Large intestine (tissue), 3 donors: Measurements from ENCODE around the gene RHOF. TPM values are rescaled to one million over a fixed set of nuclear protein-coding genes. Genes with fewer than 3 reads are reported as not detected.

Source experiments
- DNase-seq, 2 donors: peaks; one replicate each; pipeline versions ENCODE4 v3.0.0 to v3.0.0-alpha.2; 2013
- H3K27ac ChIP-seq: one replicate; pipeline ENCODE4 v1.5.1; 2013; ENCODE audit warnings: low read length
- H3K27me3 ChIP-seq: 2 replicates; pipeline ENCODE4 v1.6.1; 2013; ENCODE audit warnings: low read length; ENCODE audit not compliant: control insufficient read depth, insufficient read depth
- H3K36me3 ChIP-seq: 2 replicates; pipeline ENCODE4 v1.6.1; 2013; ENCODE audit warnings: low read length; ENCODE audit not compliant: control insufficient read depth, insufficient read depth
- H3K4me1 ChIP-seq: one replicate; pipeline ENCODE4 v1.6.1; 2013; ENCODE audit warnings: low read length; ENCODE audit not compliant: control insufficient read depth, insufficient read depth
- H3K4me3 ChIP-seq: one replicate; pipeline ENCODE4 v1.5.1; 2013; ENCODE audit warnings: low read length
- H3K9me3 ChIP-seq: one replicate; pipeline ENCODE4 v1.6.1; 2013; ENCODE audit warnings: mild to moderate bottlenecking, low read depth, low read length, moderate library complexity; ENCODE audit not compliant: control insufficient read depth
- WGBS: methylation state at CpG from one replicate; pipeline ENCODE4 v1.1.5; 2013; ENCODE audit warnings: low lambda C conversion rate; ENCODE audit not compliant: insufficient coverage; 5-methylcytosine and 5-hydroxymethylcytosine counted together
- polyA plus RNA-seq: library from polyadenylated mRNA; unstranded; fragments of 120-200 nt; gene quantifications from one replicate; pipeline ENCODE4 v1.2.1, GENCODE V29; 2013

Gene RHOF
- polyA plus RNA-seq, 1 donor = 53.6 TPM

DNA sequence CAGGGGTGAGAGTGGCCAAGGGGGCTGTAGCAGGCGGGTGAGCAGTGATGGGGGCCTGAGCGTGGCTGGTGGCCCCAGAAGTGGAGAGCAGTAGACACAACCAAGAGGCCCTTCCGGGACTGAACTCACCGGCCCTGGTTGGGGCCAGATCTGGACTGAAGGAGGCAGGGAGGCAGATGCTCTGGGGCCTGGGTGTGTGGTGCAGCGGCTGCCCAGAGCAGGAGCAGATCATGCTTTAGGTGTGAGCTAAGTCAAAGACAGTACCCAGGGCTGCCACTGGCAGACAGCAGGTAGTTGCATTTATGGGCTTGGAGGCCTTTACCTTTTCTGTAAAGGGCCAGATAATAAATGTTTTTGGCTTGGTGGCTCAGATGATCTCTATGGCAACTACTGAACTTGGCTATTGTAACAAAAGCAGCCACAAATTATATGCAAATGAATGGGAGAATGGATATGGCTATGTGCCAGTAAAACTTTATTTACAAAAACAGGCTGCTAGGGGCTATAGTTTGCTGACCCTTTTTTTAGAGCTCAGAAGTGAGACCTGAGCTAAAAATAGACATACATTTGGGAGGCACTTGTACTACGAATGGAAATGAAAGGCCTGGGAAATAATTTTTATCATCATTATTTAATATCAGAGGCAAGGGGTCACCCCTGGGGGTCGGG, 35.9 kb upstream of the RHOF start:
- no peak overlapping the region for H3K4me3 ChIP-seq
- WGBS = 100% methylated on average over 1 of the region's 7 CpGs
- H3K4me1 ChIP-seq = no peaks in the 10 kb centered on the region
- peaks cover 73% of the 10 kb centered on the region for H3K36me3 ChIP-seq
- no peak overlapping the region for H3K27ac ChIP-seq
- no peaks in the 10 kb centered on the region for H3K27me3 ChIP-seq
- H3K9me3 ChIP-seq = no peaks in the 10 kb centered on the region
- no peak for DNase-seq

DNA sequence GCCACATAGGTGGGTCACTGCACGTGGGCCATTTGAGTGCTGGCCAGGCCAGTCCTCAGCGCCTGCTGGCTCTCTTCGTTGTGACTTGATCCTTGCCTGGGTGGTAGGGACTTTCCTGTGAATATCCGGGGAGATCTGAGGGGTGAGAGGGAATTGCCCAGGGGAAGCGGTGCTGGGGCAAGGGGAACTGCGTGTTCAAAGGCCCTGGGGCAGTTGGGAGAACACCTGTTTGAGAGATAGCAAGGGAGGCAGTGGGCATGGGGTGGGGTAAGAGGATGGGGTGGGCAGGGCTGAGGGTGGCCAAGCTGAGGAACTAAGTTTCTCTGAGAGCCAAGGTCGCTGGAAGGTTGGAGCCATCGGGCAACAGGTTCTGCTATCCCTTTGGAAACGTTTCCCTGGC, 35.3 kb upstream of the RHOF start:
- H3K36me3 ChIP-seq = peaks cover 79% of the 10 kb centered on the region
- no peaks in the 10 kb centered on the region for H3K27me3 ChIP-seq

DNA sequence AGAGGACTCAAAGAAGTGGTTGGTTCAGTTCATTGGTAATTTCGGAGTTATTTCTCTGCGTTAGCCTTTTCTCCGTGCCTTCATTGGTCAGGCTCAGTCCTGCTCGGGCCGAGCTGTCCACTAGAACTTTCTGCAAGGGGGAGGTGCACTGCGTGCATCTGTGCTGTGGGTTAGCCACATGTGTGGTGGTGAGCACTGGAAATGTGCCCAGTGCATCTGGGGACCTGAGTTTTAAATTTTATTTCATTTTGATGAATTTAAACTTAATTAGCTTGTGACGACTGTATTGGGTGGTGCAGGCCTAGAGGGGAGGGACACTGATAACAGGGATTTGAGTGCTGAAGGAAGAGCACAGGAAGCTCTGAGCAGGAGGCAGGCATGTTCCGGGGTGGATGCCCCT, 34.8 kb upstream of the RHOF start:
- Histone ChIP-seq H3K27ac (no peak overlapping the region), H3K27me3 (no peaks in the 10 kb centered on the region), H3K36me3 (peaks cover 84% of the 10 kb centered on the region), H3K4me3 (no peak overlapping the region), H3K9me3 (no peaks in the 10 kb centered on the region), H3K4me1 (no peaks in the 10 kb centered on the region)
- no CpG with 5 or more reads among the region's 8 CpGs for WGBS
- DNase-seq = no peak

More for the DNA sequence above, 35.3 kb upstream of the RHOF start:
- Histone ChIP-seq H3K27ac (no peak overlapping the region), H3K9me3 (no peaks in the 10 kb centered on the region), H3K4me3 (no peak overlapping the region), H3K4me1 (no peaks in the 10 kb centered on the region)
- no peak for DNase-seq
- no CpG with 5 or more reads among the region's 9 CpGs for WGBS

DNA sequence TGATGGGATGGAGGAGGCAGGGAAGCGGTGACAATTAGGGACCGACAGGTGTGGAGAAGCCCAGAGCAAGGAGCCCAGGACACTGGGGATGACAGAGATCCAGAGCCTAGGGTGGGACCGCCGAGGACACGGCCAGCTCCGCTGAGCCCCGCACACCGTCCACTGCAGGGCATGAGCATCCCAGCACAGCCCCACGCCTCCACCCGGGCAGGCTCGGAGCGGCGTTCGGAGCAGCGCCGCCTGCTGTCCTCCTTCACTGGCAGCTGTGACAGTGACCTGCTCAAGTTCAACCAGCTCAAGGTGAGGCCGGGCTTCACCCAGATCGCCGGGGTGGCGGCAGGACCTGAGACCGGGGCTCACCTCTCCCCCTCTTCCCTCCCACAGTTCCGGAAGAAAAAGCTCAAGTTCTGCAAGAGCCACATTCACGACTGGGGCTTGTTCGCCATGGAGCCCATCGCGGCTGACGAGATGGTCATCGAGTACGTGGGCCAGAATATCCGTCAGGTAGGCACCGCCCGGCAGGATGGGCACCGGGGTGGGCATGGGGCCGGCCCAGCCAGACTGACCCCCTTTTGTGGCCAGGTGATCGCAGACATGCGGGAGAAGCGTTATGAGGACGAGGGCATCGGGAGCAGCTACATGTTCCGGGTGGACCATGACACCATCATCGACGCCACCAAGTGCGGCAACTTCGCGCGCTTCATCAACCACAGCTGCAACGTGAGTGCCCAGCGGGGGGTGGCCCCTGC, 34.0 kb upstream of the RHOF start:
- Histone ChIP-seq H3K9me3 (no peaks in the 10 kb centered on the region), H3K36me3 (peaks cover 88% of the 10 kb centered on the region), H3K4me1 (no peaks in the 10 kb centered on the region), H3K27ac (no peak overlapping the region), H3K4me3 (no peak overlapping the region), H3K27me3 (no peaks in the 10 kb centered on the region)
- DNase-seq = no peak
- WGBS = no CpG with 5 or more reads among the region's 48 CpGs

DNA sequence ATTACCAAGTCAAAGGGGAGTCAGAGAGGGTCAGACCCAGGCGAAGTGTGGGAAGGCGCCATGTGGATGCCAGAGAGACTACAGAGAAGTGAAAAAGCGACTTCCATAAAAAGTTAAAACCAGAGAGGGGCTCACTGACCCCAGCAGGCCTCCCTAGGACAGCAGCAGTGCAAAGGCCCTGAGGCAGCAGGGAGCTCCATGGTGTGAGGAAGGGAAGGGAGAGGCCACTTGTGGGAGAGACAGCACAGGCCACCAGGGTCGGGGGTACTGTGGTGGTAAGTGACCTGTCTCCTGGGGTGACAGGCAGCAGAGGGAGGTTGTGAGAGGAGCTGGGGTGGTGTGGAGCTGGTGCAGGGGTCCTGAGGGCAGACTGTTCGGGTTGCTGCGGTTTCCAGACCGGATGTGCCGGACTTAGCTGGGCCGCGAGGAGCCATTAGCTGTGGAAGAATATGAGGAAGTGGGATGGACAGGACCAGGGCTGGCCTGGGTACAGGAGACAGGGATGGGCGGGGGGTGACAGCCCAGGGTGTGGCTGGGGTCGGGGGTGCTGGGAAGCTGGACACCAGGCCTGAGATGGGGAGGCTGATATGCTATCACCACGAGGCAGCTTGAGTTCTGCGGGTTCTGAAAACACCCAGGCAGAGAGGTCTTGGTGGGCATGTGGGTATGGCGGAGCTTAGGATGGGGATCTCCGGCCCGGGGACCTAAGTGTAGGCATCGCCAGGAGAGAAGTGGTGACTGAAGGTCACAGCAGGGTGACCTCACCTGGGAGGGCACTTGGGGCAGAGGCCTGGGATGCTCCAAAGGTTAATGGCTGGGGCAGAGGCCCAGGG, 33.0 kb upstream of the RHOF start:
- DNase-seq = no peak
- no peak overlapping the region for H3K27ac ChIP-seq
- no peaks in the 10 kb centered on the region for H3K9me3 ChIP-seq
- H3K4me1 ChIP-seq = no peaks in the 10 kb centered on the region
- H3K36me3 ChIP-seq = peaks cover 87% of the 10 kb centered on the region
- H3K27me3 ChIP-seq = no peaks in the 10 kb centered on the region
- 100% methylated on average over 1 of the region's 18 CpGs for WGBS
- no peak overlapping the region for H3K4me3 ChIP-seq

DNA sequence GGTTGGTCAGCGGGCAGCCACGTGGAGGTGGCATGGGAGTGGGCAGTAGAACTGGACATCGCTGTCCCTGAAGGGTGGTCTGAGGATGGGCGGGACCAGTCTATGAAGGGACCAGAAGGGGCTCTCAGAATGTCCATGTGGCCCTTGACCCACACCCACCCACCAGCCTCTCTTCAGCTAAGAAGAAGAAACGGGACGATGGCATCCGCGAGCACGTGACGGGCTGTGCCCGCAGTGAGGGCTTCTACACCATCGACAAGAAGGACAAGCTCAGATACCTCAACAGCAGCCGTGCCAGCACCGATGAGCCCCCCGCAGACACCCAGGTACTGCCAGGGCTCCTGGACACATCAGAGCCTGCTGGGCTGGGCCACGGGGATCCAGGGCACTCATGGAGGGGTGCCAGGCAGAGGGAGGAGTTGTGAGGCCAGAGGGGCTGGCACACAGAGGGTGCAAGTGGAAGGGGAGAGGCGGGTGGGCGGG, 31.6 kb upstream of the RHOF start:
- H3K4me3 ChIP-seq = no peak overlapping the region
- peaks cover 83% of the 10 kb centered on the region for H3K36me3 ChIP-seq
- H3K9me3 ChIP-seq = no peaks in the 10 kb centered on the region
- H3K27ac ChIP-seq = no peak overlapping the region
- WGBS = no CpG with 5 or more reads among the region's 18 CpGs
- no peaks in the 10 kb centered on the region for H3K27me3 ChIP-seq
- no peaks in the 10 kb centered on the region for H3K4me1 ChIP-seq
- DNase-seq = no peak

DNA sequence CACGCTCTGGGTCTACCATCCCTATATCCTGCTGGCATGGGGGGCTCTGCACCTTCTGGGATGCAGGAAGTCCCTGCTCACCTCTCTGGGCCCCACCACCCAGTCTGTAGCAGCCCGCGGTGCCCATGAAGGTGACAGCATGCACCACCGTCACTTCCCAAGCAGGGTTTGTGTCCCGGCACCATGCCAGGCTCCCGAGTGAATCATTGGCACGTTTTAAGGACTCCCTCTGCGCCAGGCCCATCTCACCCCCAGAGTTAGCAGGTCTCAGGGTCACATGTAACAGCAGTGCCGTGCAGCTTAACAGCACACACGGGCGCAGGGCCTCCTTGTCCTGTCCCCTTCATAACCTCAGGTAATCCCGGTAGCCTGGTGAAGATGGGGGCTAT, 30.2 kb upstream of the RHOF start:
- Histone ChIP-seq H3K36me3 (peaks cover 80% of the 10 kb centered on the region), H3K4me3 (no peak overlapping the region), H3K27me3 (no peaks in the 10 kb centered on the region), H3K9me3 (no peaks in the 10 kb centered on the region), H3K4me1 (no peaks in the 10 kb centered on the region), H3K27ac (no peak overlapping the region)
- no peak for DNase-seq
- no CpG with 5 or more reads among the region's 12 CpGs for WGBS

DNA sequence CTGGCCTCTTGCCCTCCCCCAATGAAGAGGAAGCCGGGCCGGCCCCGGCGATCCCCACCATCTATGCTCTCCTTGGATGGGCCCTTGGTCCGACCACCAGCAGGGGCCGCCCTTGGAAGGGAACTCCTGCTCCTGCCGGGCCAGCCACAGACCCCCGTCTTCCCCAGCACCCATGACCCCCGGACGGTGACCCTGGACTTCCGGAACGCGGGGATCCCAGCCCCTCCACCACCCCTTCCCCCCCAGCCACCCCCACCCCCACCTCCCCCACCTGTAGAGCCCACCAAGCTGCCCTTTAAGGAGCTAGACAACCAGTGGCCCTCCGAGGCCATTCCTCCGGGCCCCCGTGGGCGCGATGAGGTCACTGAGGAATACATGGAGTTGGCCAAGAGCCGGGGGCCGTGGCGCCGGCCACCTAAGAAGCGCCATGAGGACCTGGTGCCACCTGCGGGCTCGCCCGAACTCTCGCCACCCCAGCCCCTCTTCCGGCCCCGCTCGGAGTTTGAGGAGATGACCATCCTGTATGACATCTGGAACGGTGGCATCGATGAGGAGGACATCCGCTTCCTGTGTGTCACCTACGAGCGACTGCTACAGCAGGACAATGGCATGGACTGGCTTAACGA, 29.7 kb upstream of the RHOF start:
- no peak for DNase-seq
- no peaks in the 10 kb centered on the region for H3K27me3 ChIP-seq
- no peak overlapping the region for H3K27ac ChIP-seq
- H3K4me3 ChIP-seq = no peak overlapping the region
- H3K36me3 ChIP-seq = peaks cover 75% of the 10 kb centered on the region
- H3K4me1 ChIP-seq = no peaks in the 10 kb centered on the region
- no CpG with 5 or more reads among the region's 36 CpGs for WGBS
- H3K9me3 ChIP-seq = no peaks in the 10 kb centered on the region

DNA sequence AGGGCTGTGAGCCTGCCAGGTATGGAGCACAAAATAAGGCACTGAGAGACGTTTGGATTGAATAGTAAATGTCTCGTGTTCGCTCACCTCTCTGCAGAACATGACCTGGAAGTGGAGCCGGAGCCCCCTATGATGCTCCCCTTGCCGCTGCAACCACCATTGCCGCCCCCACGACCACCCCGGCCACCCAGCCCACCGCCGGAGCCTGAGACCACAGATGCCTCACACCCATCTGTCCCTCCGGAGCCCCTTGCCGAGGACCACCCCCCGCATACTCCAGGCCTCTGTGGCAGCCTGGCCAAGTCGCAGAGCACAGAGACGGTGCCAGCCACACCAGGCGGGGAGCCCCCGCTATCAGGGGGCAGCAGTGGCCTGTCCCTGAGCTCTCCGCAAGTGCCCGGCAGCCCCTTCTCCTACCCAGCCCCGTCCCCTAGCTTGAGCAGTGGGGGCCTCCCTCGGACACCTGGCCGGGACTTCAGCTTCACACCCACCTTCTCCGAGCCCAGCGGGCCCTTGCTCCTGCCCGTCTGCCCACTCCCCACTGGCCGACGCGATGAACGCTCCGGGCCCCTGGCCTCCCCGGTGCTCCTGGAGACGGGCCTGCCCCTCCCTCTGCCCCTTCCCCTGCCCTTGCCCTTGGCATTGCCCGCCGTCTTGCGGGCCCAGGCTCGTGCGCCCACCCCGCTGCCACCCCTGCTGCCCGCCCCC, 29.1 kb upstream of the RHOF start:
- Histone ChIP-seq H3K4me3 (no peak overlapping the region), H3K27me3 (no peaks in the 10 kb centered on the region), H3K36me3 (peaks cover 75% of the 10 kb centered on the region), H3K9me3 (no peaks in the 10 kb centered on the region), H3K27ac (no peak overlapping the region), H3K4me1 (no peaks in the 10 kb centered on the region)
- WGBS = no CpG with 5 or more reads among the region's 39 CpGs
- DNase-seq = no peak
